Vagina (tissue), 2 donors: Measurements from ENCODE around the gene PPP4R4. TPM values are rescaled to one million over a fixed set of nuclear protein-coding genes. Genes with fewer than 3 reads are reported as not detected.
"Not testable (repeated sequence)": the region's sequence is repeated elsewhere in the genome, so short reads cannot be mapped to it uniquely, and the experiment has no call there.

ENCODE experiments used
- DNase-seq, 2 donors: peaks; one replicate each; pipeline ENCODE4 v3.0.0-alpha.2; 2017; ENCODE audit errors: extremely low spot score in 2 of 2
- H3K27ac ChIP-seq: fragments of 200-600 bp; sonication (generic); one replicate; pipeline ENCODE4 v1.5.1; 2019
- H3K27me3 ChIP-seq: fragments of 200-600 bp; sonication (generic); one replicate; pipeline ENCODE4 v1.5.1; 2019
- H3K36me3 ChIP-seq, 2 donors: fragments of 200-600 bp; sonication (generic); one replicate each; pipeline ENCODE4 v1.5.1; 2017 to 2019
- H3K4me1 ChIP-seq: fragments of 200-600 bp; sonication (generic); one replicate; pipeline ENCODE4 v1.5.1; 2019
- H3K4me3 ChIP-seq, 2 donors: fragments of 200-600 bp; sonication (generic); 1 replicate in 1 of 2; 2 replicates in 1 of 2; pipeline ENCODE4 v1.5.1; 2016 to 2019
- H3K9me3 ChIP-seq: fragments of 200-600 bp; sonication (generic); one replicate; pipeline ENCODE4 v1.5.1; 2019
- POLR2A ChIP-seq, 2 donors: fragments of 450-650 bp; IDR thresholded peaks; one replicate each; pipeline ENCODE4 v1.6.1; 2017; ENCODE audit warnings: antibody characterized with exemption in 2 of 2, mild to moderate bottlenecking in 2 of 2, moderate library complexity in 2 of 2
- POLR2AphosphoS5 ChIP-seq, 2 donors: sonication (generic); formaldehyde crosslinking; IDR thresholded peaks; one replicate each; pipeline ENCODE4 v1.9.0; 2017; ENCODE audit warnings: antibody characterized with exemption in 2 of 2, mild to moderate bottlenecking in 2 of 2, low read depth in 1 of 2; ENCODE audit not compliant: insufficient read depth in 1 of 2
- intact Hi-C: fragments of 100-400 bp; cut with DNase I; formaldehyde crosslinking; loops from one replicate; pipeline ENCODE4 v1.15.1; 2023
- total RNA-seq: library from RNA; depleted of rRNA; stranded (reverse); fragments of >200 nt; gene quantifications from one replicate; pipeline ENCODE4 v1.2.3, GENCODE V29; 2016
- TF ChIP-seq, protein P1 (sequence below), 3 experiments: fragments of 450-650 bp in 2 of 3; fragments of 200-600 bp in 1 of 3; sonication (generic) in 1 of 3; IDR thresholded peaks; one replicate each; pipeline ENCODE4 v1.5.1; 2017 to 2019; ENCODE audit warnings: antibody characterized with exemption in 3 of 3, mild to moderate bottlenecking in 2 of 3, moderate library complexity in 2 of 3

PPP4R4 gene
- total RNA-seq, 1 donor from 2014 or later: 6.1 TPM

DNA sequence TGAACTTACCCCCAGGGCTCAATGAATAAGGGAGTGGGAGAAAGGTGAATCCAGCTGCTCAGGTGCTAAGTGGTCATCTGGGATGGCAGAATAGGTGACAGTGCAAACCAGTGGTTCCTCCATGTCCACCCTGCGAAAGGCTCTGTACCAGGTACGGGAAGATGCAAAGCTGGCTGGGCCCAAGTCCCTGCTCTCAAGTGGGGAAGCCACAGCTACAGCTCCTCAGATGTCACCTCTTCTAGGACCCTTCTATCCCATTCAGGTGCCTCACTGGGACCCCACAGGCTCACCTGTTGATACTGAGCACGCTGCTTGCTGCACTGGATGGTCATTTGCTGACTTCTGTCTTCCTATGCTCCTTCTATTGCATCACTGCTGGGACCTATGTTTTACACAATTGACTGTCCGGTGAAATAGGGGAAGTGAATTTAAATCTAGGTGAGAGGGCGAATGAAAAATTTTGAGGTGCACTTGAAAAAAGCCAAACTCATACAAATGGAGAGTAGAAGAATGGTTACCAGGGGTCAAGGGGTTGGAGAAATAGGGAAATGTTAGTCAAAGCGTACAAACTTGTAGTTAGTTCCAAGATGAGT is 20.3 kb upstream of the PPP4R4 start:
- H3K27ac ChIP-seq: no peak overlapping the region
- no peak for DNase-seq

DNA sequence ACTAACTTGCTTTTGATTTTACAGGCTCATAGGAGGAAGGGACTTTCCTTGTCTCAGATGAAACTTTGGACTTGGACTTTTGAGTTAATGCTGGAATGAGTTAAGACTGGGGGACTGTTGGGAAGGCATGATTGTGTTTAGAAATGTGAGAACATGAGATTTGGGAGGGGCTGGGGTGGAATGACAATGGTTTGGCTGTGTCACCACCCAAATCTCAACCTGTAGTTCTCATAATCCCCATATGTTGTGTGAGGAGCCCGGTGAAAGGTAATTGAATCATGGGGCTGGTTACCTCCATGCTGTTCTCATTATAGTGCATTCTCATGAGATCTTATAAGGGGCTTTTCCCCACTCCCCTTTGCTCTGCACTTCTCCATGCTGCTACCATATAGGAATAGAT is 18.0 kb upstream of the PPP4R4 start:
- H3K9me3 ChIP-seq, H3K4me3 ChIP-seq, intact Hi-C loops, H3K27ac ChIP-seq, H3K36me3 ChIP-seq, H3K27me3 ChIP-seq, DNase-seq, H3K4me1 ChIP-seq: not testable (repeated sequence)

More for the DNA sequence above, 20.3 kb upstream of the PPP4R4 start:
- no peaks in the 10 kb centered on the region for H3K36me3 ChIP-seq
- no peaks in the 10 kb centered on the region for H3K4me1 ChIP-seq
- no peak overlapping the region for H3K4me3 ChIP-seq
- H3K27me3 ChIP-seq: no peaks in the 10 kb centered on the region
- TF ChIP-seq, protein P1, sequence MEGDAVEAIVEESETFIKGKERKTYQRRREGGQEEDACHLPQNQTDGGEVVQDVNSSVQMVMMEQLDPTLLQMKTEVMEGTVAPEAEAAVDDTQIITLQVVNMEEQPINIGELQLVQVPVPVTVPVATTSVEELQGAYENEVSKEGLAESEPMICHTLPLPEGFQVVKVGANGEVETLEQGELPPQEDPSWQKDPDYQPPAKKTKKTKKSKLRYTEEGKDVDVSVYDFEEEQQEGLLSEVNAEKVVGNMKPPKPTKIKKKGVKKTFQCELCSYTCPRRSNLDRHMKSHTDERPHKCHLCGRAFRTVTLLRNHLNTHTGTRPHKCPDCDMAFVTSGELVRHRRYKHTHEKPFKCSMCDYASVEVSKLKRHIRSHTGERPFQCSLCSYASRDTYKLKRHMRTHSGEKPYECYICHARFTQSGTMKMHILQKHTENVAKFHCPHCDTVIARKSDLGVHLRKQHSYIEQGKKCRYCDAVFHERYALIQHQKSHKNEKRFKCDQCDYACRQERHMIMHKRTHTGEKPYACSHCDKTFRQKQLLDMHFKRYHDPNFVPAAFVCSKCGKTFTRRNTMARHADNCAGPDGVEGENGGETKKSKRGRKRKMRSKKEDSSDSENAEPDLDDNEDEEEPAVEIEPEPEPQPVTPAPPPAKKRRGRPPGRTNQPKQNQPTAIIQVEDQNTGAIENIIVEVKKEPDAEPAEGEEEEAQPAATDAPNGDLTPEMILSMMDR (IDR thresholded peaks at IDR 0.05): no peak
- TF ChIP-seq POLR2AphosphoS5 (IDR thresholded peaks at IDR 0.05; ENCODE audit: insufficient read depth in 1 of 2, low read depth in 1 of 2) (no peak), POLR2A (IDR thresholded peaks at IDR 0.05) (no peak)
- intact Hi-C loops: no loop called here
- H3K9me3 ChIP-seq: no peaks in the 10 kb centered on the region

DNA sequence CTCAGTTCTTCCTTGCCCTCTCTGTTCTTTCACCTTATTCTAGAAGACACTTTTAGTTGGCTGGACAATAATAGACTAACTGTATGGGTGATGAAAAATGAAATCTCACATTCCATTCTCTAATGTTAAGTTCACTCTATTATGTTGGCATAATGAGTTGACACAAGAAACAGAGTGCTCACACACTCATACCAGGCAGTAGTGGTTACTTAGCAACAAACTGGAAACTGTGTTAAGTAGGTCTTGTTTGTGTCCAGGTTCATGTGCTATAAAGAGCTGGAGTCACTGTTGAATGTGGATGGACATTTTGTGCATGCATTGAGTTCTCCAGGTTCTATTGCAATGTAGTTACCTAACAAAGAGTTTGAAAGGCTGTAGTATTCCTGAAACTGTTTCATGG is 16.9 kb upstream of the PPP4R4 start:
- Histone ChIP-seq H3K27ac (no peak overlapping the region), H3K4me3 (no peak overlapping the region), H3K36me3 (no peaks in the 10 kb centered on the region), H3K9me3 (no peaks in the 10 kb centered on the region), H3K4me1 (no peaks in the 10 kb centered on the region), H3K27me3 (no peaks in the 10 kb centered on the region)
- TF ChIP-seq, protein P1 (IDR thresholded peaks at IDR 0.05): no peak
- TF ChIP-seq POLR2A (IDR thresholded peaks at IDR 0.05): no peak
- no peak for TF ChIP-seq POLR2AphosphoS5 (IDR thresholded peaks at IDR 0.05; ENCODE audit: insufficient read depth in 1 of 2, low read depth in 1 of 2)
- intact Hi-C loops: no loop called here
- DNase-seq: no peak

DNA sequence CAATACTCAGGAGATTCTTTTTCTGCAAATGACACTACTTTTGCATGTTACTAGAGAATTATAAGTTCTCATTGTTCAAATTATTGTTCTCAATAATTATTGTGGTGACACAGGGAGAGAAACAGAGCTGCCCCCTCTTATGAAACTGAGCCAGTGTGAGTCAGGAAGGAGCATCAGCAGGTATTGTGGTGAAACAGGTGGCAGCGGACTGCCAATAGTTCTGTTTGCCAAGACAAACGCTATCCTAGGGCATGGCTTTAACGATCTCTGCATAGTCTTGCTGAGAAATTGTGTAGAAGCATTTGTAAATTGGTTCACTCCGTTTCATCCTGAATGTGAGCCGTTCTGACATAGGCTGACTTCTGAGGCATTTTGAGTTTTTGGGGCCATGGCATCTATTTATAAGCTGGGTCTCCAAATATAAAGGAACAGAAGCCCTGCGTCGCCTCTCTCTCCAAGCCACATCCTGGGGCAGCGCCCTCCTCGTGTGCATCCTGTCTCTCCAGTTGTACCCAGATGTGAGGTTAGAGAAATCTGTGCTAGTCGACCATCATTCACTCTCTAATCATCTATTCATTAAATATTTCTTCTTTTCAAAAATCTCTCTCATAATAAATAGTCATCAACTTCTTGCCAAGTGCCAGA is 15.8 kb upstream of the PPP4R4 start:
- no peaks in the 10 kb centered on the region for H3K36me3 ChIP-seq
- no peak for DNase-seq
- TF ChIP-seq, protein P1 (IDR thresholded peaks at IDR 0.05): no peak
- TF ChIP-seq POLR2AphosphoS5 (IDR thresholded peaks at IDR 0.05; ENCODE audit: insufficient read depth in 1 of 2, low read depth in 1 of 2) (no peak), POLR2A (IDR thresholded peaks at IDR 0.05) (no peak)
- H3K27me3 ChIP-seq: no peaks in the 10 kb centered on the region
- H3K9me3 ChIP-seq: no peaks in the 10 kb centered on the region
- intact Hi-C loops: no loop called here
- H3K27ac ChIP-seq: no peak overlapping the region
- no peaks in the 10 kb centered on the region for H3K4me1 ChIP-seq
- H3K4me3 ChIP-seq: no peak overlapping the region

DNA sequence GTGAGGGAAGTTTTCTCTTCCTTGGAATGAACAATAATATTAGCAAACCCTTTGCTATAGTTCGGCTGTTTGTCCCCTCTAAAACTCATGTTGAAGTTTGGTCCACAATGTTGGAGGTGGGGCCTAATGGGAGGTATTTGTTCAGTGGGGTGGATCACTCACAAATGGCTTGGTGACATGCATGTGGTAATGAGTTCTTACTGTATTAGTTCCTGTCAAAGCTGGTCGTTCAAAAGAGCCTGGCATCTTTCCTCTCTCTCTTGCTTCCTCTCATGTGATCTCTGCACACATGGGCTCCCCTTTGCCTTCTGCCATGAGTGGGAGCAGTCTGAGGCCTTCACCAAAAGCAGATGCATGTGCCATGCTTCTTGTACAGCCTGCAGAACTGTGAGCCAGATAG is 13.1 kb upstream of the PPP4R4 start:
- Histone ChIP-seq H3K4me1 (no peaks in the 10 kb centered on the region), H3K4me3 (no peak overlapping the region), H3K27ac (no peak overlapping the region), H3K27me3 (no peaks in the 10 kb centered on the region), H3K9me3 (no peaks in the 10 kb centered on the region), H3K36me3 (no peaks in the 10 kb centered on the region)
- intact Hi-C loops: no loop called here
- DNase-seq: no peak
- TF ChIP-seq, protein P1 (IDR thresholded peaks at IDR 0.05): no peak
- TF ChIP-seq POLR2A (IDR thresholded peaks at IDR 0.05): no peak
- no peak for TF ChIP-seq POLR2AphosphoS5 (IDR thresholded peaks at IDR 0.05; ENCODE audit: insufficient read depth in 1 of 2, low read depth in 1 of 2)
